T-helper 1 cell treated with Interleukin-12 subunit alpha and Interleukin-12 subunit beta and Interleukin-4 antibody, amounts not matched to agents 30 μg/mL and 1 μg/mL, for 36 hours (primary cell): ENCODE data around the gene HLA-DQB2.
"Not testable (repeated sequence)": the region's sequence is repeated elsewhere in the genome, so short reads cannot be mapped to it uniquely, and the experiment has no call there.

ENCODE experiments used
- H3K27ac Mint-ChIP-seq: one replicate; pipeline ENCODE4 v1.8.0; 2021; ENCODE audit warnings: mild to moderate bottlenecking, mixed read lengths
- H3K27me3 Mint-ChIP-seq: one replicate; pipeline ENCODE4 v1.8.0; 2021; ENCODE audit warnings: low read depth, mixed read lengths
- H3K36me3 Mint-ChIP-seq: one replicate; pipeline ENCODE4 v1.8.0; 2021; ENCODE audit warnings: low read depth, mixed read lengths
- H3K4me1 Mint-ChIP-seq: one replicate; pipeline ENCODE4 v1.8.0; 2021; ENCODE audit warnings: low read depth, mixed read lengths
- H3K4me3 Mint-ChIP-seq: one replicate; pipeline ENCODE4 v1.8.0; 2021; ENCODE audit warnings: mild to moderate bottlenecking, moderate library complexity, mixed read lengths
- H3K9me3 Mint-ChIP-seq: one replicate; pipeline ENCODE4 v1.8.0; 2021; ENCODE audit warnings: mixed read lengths

HLA-DQB2 gene

DNA sequence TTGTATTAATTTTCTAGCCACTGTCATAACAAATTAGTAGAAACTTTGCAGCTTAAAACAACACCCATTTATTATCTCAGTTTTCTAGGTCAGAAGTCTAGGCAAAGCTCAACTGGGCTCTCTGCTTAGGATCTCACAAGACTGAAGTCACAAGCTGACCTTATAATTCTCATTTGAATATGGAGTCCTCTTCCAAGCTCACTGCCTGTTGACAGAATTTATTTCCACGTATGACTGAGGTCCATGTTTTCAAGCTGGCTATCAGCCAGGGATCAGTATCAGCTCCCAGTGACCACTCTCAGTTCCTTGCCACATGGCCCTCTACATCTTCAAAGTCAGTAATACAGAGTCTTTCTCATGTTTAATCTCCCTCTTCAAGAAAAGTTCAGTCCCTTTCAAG lies 11.7 kb upstream of the HLA-DQB2 start:
- H3K27me3 Mint-ChIP-seq: peaks cover 54% of the 10 kb centered on the region
- no peaks in the 10 kb centered on the region for H3K9me3 Mint-ChIP-seq
- no peaks in the 10 kb centered on the region for H3K4me1 Mint-ChIP-seq

DNA sequence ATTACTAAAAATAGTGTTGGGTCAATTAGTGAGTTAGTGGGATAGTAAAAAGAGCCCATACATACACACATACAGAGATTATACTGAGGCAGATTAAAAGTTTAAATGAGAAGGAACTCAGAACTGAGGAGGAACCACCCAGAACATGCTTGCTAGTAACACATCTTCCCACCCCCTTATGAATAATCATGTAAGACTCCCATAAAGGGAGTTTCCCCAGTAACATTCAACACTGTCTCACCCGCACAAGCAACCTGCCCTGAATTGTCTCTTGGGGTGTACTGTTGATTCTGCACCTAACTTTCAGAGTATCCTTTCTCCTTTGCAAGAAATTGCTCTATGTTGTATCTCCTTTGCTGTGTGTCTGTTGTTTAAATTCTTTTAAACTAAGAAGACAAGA lies 11.1 kb upstream of the HLA-DQB2 start:
- Mint-ChIP-seq H3K4me1 (no peaks in the 10 kb centered on the region), H3K27ac (no peak overlapping the region), H3K27me3 (peaks cover 61% of the 10 kb centered on the region), H3K36me3 (no peaks in the 10 kb centered on the region), H3K9me3 (no peaks in the 10 kb centered on the region), H3K4me3 (no peak overlapping the region)

More for the DNA sequence above, 11.7 kb upstream of the HLA-DQB2 start:
- Mint-ChIP-seq H3K4me3 (no peak overlapping the region), H3K27ac (no peak overlapping the region), H3K36me3 (no peaks in the 10 kb centered on the region)

DNA sequence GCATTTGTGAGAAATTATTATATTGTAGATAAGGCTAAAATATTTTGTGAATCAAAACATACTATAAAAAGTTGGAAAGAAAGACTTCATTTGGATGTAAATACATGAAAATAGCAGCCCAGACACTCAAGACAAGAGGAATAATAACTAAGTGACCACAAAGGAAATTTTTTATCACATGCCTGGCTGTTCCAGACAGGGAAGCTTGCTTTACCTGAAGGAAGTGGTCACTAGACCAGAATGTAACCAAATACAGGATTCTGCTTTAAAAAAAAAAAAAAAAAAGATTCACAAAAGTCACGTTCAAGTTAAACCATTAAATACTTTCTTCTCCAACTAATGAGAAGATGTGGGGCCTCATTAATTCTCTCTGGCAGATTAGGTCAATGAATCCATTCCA lies 9.3 kb upstream of the HLA-DQB2 start:
- Mint-ChIP-seq H3K9me3 (no peaks in the 10 kb centered on the region), H3K36me3 (no peaks in the 10 kb centered on the region), H3K4me3 (no peak overlapping the region), H3K4me1 (no peaks in the 10 kb centered on the region), H3K27me3 (peaks cover 76% of the 10 kb centered on the region), H3K27ac (no peak overlapping the region)

DNA sequence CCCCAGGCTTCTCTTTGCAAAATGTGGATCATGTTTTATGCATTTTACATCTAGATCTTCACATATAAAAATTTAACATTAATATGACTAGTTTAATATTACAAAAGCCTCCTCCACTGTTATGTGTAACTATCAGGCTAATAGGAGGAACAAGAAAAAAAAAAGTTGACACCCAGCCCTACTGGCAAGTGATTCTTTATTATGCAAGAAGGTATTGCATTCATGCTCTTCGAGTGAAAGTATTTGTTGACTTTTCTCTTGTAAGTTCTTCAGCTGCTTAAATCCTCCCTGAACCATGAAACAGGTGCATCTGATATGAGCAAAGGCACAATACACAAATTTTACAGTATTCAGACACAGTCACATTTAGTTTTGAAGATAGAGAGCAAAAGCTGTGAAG lies 716 bp upstream of the HLA-DQB2 start:
- Mint-ChIP-seq H3K27ac (no peak overlapping the region), H3K36me3 (no peaks in the 10 kb centered on the region), H3K9me3 (no peaks in the 10 kb centered on the region), H3K4me1 (no peaks in the 10 kb centered on the region), H3K4me3 (no peak overlapping the region), H3K27me3 (peaks cover 54% of the 10 kb centered on the region)

DNA sequence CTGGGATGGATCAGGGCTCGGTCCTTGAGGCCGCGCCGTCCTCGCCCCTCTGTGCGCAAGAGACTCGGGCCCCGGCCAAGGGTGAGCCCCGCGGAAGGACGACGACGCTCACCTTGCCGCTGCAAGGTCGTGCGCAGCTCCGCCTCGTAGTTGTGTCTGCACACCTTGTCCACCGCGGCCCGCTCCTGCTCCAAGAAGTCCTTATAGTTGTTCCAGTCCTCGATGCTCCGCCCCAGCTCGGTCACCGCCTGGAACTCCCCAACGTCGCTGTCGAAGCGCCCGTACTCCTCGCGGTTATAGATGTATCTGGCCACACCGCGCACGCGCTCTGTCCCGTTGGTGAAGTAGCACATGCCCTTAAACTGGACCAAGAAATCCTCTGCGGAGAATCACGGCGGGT lies 1.8 kb downstream of the HLA-DQB2 start:
- H3K4me3 Mint-ChIP-seq: no peak overlapping the region
- H3K4me1 Mint-ChIP-seq: no peaks in the 10 kb centered on the region
- peaks cover 40% of the 10 kb centered on the region for H3K27me3 Mint-ChIP-seq
- H3K27ac Mint-ChIP-seq: no peak overlapping the region
- no peaks in the 10 kb centered on the region for H3K36me3 Mint-ChIP-seq
- H3K9me3 Mint-ChIP-seq: no peaks in the 10 kb centered on the region

DNA sequence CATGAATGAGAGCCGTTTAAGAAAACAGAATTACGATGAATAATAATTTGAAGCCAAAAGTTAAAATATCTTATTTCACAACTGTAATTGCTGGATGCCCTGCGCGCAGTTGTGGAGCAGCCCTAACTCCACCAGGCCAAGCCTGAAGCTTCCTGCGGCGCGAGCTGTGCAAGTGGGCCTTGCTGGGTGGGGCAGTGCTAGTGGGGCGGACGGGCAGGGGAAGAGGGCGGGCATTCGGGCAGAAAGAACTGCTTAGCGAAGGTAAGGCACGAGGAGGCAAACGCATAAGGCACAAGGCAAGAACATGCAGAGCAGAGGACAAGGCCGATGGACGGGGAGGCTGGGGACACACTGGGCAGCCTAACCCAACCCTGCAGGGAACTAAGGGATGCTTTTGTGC lies 2.3 kb downstream of the HLA-DQB2 start:
- Mint-ChIP-seq H3K4me3 (no peak overlapping the region), H3K4me1 (no peaks in the 10 kb centered on the region), H3K9me3 (no peaks in the 10 kb centered on the region), H3K36me3 (no peaks in the 10 kb centered on the region), H3K27me3 (peaks cover 37% of the 10 kb centered on the region), H3K27ac (no peak overlapping the region)

DNA sequence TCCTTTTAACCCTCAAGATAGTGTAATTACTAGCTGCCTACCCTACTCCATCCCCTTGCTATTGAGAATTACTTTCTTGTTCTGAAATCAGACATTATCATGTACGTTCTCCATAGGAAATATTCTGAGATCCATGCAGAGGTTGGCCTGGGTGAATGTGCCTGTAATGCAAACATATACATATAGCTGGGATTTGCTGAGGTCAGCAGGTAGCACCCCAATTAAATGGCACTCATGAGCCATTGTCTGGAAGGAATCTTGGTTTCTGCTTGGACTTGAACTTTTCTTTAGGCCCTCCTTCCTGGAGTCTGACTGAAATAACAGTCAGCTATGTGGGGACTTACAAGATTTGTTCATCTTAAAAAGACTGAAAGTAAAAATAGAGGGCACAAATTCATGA lies 3.7 kb downstream of the HLA-DQB2 start:
- Mint-ChIP-seq H3K4me1 (no peaks in the 10 kb centered on the region), H3K27ac (no peak overlapping the region), H3K4me3 (no peak overlapping the region), H3K27me3 (peaks cover 42% of the 10 kb centered on the region), H3K36me3 (no peaks in the 10 kb centered on the region), H3K9me3 (no peaks in the 10 kb centered on the region)

DNA sequence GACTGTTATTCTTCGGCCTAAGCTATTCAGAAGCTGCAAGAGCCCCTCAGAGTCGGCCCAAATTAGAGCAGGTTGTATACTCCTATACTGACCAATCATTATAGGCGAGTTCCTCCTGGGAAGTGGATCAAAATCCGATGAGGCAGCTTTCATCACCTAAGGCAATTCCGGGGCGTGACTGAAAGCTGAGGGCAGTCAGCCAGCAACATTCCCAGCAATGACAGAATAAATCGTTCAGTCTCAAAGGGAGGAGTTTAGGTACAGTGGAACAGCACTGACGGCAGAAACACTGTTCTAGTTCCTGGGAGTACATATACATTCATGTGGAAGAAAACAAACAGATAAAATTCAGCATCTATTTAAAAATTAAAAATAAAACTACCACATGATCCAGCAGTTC lies 10.8 kb downstream of the HLA-DQB2 start:
- Mint-ChIP-seq H3K27me3 (peaks cover 45% of the 10 kb centered on the region), H3K4me1 (no peaks in the 10 kb centered on the region), H3K27ac (no peak overlapping the region)

DNA sequence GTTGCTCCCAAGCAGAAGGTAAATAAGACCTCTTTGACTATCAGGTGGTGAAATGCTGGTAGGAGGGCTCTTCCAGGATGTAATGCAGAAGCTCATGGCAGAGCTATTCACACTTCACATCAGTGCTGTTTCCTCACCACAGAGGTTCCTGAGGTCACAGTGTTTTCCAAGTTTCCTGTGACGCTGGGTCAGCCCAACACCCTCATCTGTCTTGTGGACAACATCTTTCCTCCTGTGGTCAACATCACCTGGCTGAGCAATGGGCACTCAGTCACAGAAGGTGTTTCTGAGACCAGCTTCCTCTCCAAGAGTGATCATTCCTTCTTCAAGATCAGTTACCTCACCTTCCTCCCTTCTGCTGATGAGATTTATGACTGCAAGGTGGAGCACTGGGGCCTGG lies 17.7 kb downstream of the HLA-DQB2 start:
- H3K9me3 Mint-ChIP-seq, H3K4me3 Mint-ChIP-seq, H3K27ac Mint-ChIP-seq, H3K4me1 Mint-ChIP-seq, H3K36me3 Mint-ChIP-seq: not testable (repeated sequence)
- peaks cover 31% of the 10 kb centered on the region for H3K27me3 Mint-ChIP-seq

More for the DNA sequence above, 10.8 kb downstream of the HLA-DQB2 start:
- Mint-ChIP-seq H3K4me3 (no peak overlapping the region), H3K36me3 (no peaks in the 10 kb centered on the region), H3K9me3 (no peaks in the 10 kb centered on the region)

DNA sequence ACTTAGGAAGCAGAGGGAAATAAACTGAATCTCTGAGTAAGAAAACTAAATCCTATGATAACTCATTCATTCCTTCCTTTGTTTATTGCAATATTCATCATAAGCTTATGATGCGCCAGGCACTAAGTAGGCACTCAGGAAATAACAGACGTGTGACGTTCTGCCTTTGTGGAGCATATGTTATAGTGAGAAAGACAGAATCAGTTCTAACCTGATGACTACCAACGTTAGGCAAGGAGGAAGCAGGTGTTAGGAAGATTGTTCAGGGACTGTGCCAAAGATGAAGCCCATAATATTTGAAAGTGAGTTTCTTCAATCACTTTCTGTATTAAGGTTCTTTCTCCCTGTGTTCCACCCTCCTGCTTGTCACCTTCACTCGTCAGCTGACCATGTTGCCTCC lies 18.6 kb downstream of the HLA-DQB2 start:
- Mint-ChIP-seq H3K36me3 (no peaks in the 10 kb centered on the region), H3K27ac (no peak overlapping the region), H3K4me3 (no peak overlapping the region), H3K27me3 (peaks cover 35% of the 10 kb centered on the region), H3K4me1 (peaks cover 7% of the 10 kb centered on the region), H3K9me3 (no peaks in the 10 kb centered on the region)

DNA sequence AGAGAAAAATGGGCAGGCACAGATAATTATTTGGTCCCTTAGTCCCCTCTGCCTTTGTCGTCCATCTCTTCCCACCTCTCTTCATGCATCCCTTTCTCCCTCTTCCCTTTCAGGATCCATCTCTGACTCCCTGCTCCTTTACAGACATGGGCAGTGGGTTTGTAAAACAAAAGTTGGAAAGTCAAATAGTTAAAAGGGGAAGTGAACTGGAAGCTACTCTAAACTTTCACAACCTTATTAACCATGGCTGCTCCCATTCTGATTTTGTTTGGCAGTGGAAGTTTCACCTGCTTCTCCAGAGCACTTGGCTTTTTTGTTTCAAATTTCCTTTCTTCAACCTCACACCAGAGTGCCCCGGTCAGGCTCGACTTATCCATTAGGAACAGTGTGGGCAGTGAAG lies 21.0 kb downstream of the HLA-DQB2 start:
- H3K4me1 Mint-ChIP-seq: peaks cover 7% of the 10 kb centered on the region
- H3K36me3 Mint-ChIP-seq: no peaks in the 10 kb centered on the region
- no peak overlapping the region for H3K4me3 Mint-ChIP-seq
- no peaks in the 10 kb centered on the region for H3K9me3 Mint-ChIP-seq
- no peak overlapping the region for H3K27ac Mint-ChIP-seq
- peaks cover 49% of the 10 kb centered on the region for H3K27me3 Mint-ChIP-seq

DNA sequence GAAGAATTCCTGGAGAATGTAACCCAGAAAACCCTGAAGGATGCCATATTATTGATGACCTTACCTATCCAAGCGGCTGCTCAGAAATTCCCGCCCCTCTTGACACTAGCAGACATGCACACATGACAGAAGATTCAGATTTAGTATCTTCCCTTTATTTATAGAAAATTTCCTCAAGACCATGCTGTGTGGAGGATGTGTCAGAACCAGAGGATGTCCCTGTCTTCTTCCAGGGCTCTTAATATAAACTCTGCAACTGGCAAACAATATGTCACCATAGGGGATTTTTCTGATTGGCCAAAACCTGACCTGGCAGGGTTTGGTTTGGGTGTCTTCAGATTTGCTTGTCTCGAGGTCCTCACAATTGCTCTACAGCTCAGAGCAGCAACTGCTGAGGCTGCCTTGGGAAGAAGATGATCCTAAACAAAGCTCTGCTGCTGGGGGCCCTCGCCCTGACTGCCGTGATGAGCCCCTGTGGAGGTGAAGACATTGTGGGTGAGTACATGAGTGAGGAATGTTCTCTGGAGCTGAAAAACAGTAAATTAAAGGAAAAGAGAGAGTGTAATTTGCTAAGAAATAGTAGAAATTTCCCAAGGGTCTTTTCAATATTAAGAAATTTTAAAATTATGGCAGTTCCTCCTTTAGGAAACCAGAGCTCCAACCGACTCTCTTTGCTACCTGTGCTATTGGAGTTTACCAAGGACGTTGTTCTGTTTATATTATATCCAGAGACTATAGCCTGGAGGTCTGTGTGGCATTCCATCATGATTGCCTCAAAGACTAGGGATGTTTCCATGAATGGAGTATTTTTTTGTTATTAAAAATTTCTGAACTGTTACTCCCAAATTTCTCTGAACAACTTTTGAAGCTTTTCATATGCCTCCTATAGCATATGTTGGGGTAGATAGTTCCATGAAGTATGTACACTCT lies 22.0 kb downstream of the HLA-DQB2 start, which contains the start of gene HLA-DQA2:
HLA-DQA2 (plus strand) TSS at position 361 of the 930 bp plus-strand sequence; CDS start at position 414, 53 bp downstream.
- Mint-ChIP-seq H3K4me1 (peaks cover 7% of the 10 kb centered on the region), H3K36me3 (no peaks in the 10 kb centered on the region), H3K27me3 (peaks cover 41% of the 10 kb centered on the region), H3K9me3 (no peaks in the 10 kb centered on the region), H3K4me3 (no peak within 1 kb of the TSS), H3K27ac (no peak within 1 kb of the TSS)

DNA sequence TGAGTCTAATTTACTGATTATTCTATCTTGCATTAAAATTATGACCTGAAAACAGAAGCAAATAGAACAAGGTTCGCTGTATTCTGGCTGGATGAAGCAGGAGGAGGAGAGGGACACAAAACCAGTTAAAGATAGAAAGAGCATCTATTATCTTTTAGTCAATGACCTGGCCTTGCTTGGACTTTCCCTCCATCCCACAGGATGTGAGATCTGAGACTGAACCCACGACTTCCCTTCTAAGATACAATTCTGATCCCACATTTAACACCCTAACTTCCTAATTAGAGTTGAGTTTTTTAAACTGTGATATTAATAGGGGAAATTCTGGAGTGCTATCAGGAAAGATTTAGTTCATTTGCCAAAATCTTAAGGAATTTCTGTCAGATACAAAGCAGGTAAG lies 25.2 kb downstream of the HLA-DQB2 start:
- peaks cover 44% of the 10 kb centered on the region for H3K27me3 Mint-ChIP-seq
- H3K36me3 Mint-ChIP-seq: no peaks in the 10 kb centered on the region
- H3K9me3 Mint-ChIP-seq: no peaks in the 10 kb centered on the region
- H3K4me1 Mint-ChIP-seq: no peaks in the 10 kb centered on the region
- no peak overlapping the region for H3K4me3 Mint-ChIP-seq
- no peak overlapping the region for H3K27ac Mint-ChIP-seq

DNA sequence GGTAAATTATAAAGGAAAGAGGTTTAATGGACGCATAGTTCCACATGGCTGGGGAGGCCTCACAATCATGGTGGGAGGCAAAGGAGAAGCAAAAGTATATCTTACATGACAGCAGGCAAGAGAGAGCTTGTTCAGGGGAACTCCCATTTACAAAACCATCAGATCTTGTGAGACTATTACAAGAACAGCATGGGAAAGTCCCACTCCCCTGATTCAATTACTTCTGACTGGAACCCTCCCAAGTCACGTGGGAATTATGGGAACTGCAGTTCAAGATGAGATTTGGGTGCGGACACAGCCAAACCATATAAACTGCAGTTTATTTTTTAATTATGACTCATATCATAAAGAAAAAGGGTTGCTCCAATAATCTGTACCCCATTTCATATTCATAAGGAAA lies 44.5 kb downstream of the HLA-DQB2 start:
- no peaks in the 10 kb centered on the region for H3K9me3 Mint-ChIP-seq
- H3K27me3 Mint-ChIP-seq: peaks cover 42% of the 10 kb centered on the region
- no peaks in the 10 kb centered on the region for H3K36me3 Mint-ChIP-seq
- H3K27ac Mint-ChIP-seq: no peak overlapping the region
- peaks cover 1% of the 10 kb centered on the region for H3K4me1 Mint-ChIP-seq
- H3K4me3 Mint-ChIP-seq: no peak overlapping the region

DNA sequence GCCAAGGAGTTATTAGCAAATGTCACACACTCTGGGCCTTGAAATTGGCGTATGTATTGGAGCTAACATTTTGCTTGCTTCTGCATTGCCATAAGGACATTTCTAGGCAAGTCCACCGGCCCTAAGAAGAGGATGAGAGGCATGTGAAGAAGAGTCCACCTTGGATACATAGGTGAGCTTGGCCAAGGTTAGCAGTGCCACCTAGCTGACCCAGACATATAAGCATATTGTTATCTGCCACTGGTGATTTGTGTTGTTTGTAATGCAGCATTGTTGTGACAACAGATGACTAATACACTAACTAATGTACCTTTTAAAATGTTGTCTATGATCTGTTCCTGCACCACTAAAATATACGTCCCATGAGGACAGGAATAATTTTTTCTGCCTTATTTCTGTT lies 46.9 kb downstream of the HLA-DQB2 start:
- Mint-ChIP-seq H3K4me3 (no peak overlapping the region), H3K36me3 (no peaks in the 10 kb centered on the region), H3K27ac (no peak overlapping the region), H3K27me3 (peaks cover 34% of the 10 kb centered on the region), H3K9me3 (no peaks in the 10 kb centered on the region), H3K4me1 (peaks cover 1% of the 10 kb centered on the region)
